ENCODE results near the gene ZFP36. TPM values are rescaled to one million over a fixed set of nuclear protein-coding genes. Genes with fewer than 3 reads are reported as not detected.

The ZFP36 gene
- total RNA-seq, 4 donors from 2014 or later = 125 to 274 (median 178) TPM

DNA sequence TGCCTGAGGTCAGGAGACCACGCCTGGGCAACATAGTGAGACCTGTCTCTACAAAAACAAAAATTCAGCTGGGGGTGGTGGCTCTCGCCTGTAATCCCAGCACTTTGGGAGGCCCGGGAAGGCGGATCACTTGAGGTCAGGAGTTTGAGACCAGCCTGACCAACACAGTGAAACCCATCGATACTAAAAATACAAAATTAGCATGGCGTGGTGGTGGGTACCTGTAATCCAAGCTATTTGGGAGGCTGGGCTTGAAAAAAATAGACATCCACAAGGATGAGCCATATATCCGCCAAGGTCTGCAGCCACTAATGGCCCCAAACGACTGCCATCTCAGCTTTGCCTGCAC lies 26.0 kb downstream of the ZFP36 start:
- 86 to 94% methylated on average over 8 of the region's 8 CpGs for WGBS, 2 donors
- Histone ChIP-seq H3K27me3 (no peaks in the 10 kb centered on the region), H3K4me3 (no peak overlapping the region), H3K36me3 (peaks cover 0 to 42% (median 11%) of the 10 kb centered on the region in 3 donors), H3K9me3 (no peaks in the 10 kb centered on the region), H3K27ac (no peak overlapping the region), H3K4me1 (peaks cover 0 to 70% (median 43%) of the 10 kb centered on the region in 4 donors)
- TF ChIP-seq EP300 (IDR thresholded peaks at IDR 0.05) (no peak), POLR2A (IDR thresholded peaks at IDR 0.05) (no peak)
- TF ChIP-seq, protein P1, sequence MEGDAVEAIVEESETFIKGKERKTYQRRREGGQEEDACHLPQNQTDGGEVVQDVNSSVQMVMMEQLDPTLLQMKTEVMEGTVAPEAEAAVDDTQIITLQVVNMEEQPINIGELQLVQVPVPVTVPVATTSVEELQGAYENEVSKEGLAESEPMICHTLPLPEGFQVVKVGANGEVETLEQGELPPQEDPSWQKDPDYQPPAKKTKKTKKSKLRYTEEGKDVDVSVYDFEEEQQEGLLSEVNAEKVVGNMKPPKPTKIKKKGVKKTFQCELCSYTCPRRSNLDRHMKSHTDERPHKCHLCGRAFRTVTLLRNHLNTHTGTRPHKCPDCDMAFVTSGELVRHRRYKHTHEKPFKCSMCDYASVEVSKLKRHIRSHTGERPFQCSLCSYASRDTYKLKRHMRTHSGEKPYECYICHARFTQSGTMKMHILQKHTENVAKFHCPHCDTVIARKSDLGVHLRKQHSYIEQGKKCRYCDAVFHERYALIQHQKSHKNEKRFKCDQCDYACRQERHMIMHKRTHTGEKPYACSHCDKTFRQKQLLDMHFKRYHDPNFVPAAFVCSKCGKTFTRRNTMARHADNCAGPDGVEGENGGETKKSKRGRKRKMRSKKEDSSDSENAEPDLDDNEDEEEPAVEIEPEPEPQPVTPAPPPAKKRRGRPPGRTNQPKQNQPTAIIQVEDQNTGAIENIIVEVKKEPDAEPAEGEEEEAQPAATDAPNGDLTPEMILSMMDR (IDR thresholded peaks at IDR 0.05) = no peak
- no peak for DNase-seq (ENCODE audit: low spot score in 2 of 2)

DNA sequence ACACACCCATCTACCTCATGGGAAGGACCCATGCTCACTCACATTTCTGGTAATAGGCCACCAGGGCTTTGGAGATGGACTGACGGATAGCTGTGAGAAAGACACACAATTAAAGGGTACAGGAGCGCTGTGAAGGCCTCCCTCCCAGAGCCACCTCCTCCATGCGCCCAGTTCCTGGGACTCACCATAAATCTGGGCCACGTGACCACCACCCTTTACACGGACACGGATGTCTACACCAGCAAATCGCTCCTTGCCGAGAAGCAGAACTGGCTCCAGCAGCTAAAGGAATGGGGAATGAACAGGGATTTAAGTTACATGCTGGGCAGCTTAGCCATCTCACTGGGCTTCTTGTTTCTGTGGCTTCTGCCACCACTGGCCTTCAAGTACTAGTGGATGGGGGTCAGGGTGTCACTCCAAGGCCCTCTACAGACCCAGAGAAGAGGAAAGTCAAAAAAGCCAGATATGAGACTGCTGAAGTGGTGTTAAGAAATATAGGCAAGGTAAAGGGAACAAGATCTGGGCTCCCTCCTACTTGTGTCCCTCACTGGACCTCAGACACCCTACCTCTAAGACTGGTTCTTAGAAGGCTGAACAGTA lies 26.9 kb downstream of the ZFP36 start:
- H3K36me3 ChIP-seq = peaks cover 0 to 42% (median 11%) of the 10 kb centered on the region in 3 donors
- DNase-seq (ENCODE audit: low spot score in 2 of 2) = no peak
- no peaks in the 10 kb centered on the region for H3K9me3 ChIP-seq
- no peaks in the 10 kb centered on the region for H3K27me3 ChIP-seq
- H3K27ac ChIP-seq = peak overlapping the region in 2 of 4 donors; percentile 82 to 94
- 92 to 95% methylated on average over 8 of the region's 8 CpGs for WGBS, 2 donors
- TF ChIP-seq POLR2A (IDR thresholded peaks at IDR 0.05) = no peak
- TF ChIP-seq, protein P1 (IDR thresholded peaks at IDR 0.05) = no peak
- no peak for TF ChIP-seq EP300 (IDR thresholded peaks at IDR 0.05)
- peak overlapping the region in 1 of 4 donors; percentile 97 for H3K4me3 ChIP-seq
- H3K4me1 ChIP-seq = peaks cover 0 to 61% (median 36%) of the 10 kb centered on the region in 4 donors

DNA sequence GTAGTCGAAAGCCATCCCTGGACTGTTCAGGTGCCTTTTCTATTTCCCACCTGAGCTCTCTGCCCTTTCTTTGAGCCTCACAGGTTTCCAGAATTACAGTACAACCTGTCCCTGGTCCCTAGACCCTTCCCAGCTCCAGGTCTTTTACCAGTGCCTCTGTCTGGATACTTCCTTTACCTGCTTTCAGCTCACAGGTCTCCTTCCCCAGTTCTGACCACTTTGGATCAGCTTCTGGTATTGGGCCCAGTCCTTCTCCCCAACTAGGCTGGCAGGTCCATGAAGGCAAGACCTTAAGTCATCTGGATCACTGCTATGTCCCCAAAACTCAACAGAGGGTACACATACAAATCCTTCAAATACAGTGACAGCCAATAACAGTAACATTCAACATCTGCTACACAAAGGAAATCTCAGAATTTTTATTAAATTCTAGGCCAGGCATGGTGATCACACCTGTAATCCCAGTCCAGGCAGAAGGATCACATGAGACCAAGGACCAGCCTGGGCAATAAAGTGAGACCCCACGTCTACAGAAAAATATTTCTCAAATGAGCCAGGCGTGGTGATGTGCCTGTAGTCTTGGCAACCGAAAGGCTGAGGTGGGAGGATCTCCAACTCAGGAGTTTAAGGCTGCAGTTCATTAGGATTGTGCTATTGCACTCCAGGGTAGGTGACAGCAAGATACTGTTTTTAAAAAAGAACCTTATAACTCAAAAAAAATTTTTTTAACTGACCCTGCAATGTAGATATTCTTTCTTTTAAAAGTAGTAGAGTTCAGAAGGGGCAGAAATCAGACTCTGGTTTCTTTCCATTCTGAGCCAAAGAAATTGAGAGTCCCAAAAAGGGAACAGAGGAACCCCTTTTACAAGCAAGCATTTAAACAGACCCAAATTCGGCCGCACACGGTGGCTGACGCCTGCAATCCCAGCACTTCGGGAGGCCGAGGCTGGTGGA lies 27.8 kb downstream of the ZFP36 start:
- Histone ChIP-seq H3K4me3 (peak overlapping the region; percentile 71 to 97 (median 82)), H3K27me3 (no peaks in the 10 kb centered on the region), H3K36me3 (peaks cover 0 to 42% (median 11%) of the 10 kb centered on the region in 3 donors), H3K27ac (peak overlapping the region in 3 of 4 donors; percentile 82 to 94 (median 82)), H3K9me3 (no peaks in the 10 kb centered on the region), H3K4me1 (peaks cover 0 to 52% (median 31%) of the 10 kb centered on the region in 4 donors)
- WGBS, 2 donors = 58 to 64% methylated on average over 10 of the region's 10 CpGs
- DNase-seq (ENCODE audit: low spot score in 2 of 2) = no peak
- no peak for TF ChIP-seq POLR2A (IDR thresholded peaks at IDR 0.05)
- TF ChIP-seq EP300 (IDR thresholded peaks at IDR 0.05) = no peak
- TF ChIP-seq, protein P1 (IDR thresholded peaks at IDR 0.05) = no peak

DNA sequence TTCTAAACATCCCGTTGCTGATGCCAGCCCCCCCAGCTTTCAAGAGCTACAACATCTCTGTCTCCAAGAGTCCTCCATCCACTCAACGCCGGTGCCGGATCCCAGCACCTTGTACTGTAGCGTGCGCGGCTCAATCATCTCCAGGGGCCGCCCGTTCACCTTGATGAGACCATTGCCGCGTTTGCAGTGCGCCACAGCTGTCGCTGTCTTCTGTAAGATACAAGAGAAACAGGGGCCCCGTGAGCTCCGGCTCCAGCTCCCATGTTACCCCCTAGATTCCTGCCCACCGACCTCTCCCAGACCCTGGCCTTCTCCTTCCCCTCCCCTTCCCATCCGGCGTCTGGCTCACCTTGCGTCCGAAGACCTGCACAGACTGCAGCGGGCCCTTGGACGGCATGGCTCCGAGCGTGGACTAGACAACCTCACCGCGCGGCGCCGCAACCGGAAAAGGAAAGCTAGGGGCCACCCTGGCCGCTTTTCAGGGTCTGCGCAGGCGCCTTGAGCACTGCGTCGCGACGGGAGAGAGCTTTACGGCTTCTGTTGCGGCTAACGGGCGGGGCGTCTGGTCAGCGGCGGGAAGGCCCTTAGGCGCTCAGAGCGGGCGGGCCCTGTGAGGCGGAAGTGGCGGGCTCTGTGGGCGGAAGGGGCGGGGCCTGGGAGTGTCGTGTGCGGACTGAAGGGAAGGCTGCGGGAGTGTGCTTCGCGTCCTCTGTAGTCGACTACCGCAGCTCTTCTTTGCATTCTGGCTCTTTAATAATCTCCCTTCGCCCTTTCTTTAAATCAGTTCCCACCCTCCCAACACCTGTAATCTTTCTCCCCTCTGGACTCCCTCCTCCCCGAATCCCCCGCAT lies 29.1 kb downstream of the ZFP36 start, which contains the start of gene RPS16:
RPS16 (minus strand) TSS at position 451 of the 851 bp plus-strand sequence; CDS start at position 397, 54 bp downstream.
- TF ChIP-seq POLR2A (IDR thresholded peaks at IDR 0.05) (peak; percentile 77 to 95), EP300 (IDR thresholded peaks at IDR 0.05) (peak; percentile 88 to 99)
- TF ChIP-seq, protein P1 (IDR thresholded peaks at IDR 0.05) = peak in 2 of 5 experiments; percentile 53 to 58
- peak; percentile 95 to 96 for DNase-seq (ENCODE audit: low spot score in 2 of 2)
- no peaks in the 10 kb centered on the region for H3K27me3 ChIP-seq
- H3K9me3 ChIP-seq = no peaks in the 10 kb centered on the region
- peaks cover 0 to 50% (median 33%) of the 10 kb centered on the region in 4 donors for H3K4me1 ChIP-seq
- H3K36me3 ChIP-seq = peaks cover 0 to 39% (median 11%) of the 10 kb centered on the region in 3 donors
- peak within 1 kb of the TSS; percentile 71 to 97 (median 82) for H3K4me3 ChIP-seq
- H3K27ac ChIP-seq = peak within 1 kb of the TSS; percentile 40 to 97 (median 88)
- WGBS, 2 donors = 0% methylated on average over 57 to 59 of the region's 61 CpGs
